ENCODE measurements around the gene MAML3. TPM values are rescaled to one million over a fixed set of nuclear protein-coding genes. Genes with fewer than 3 reads are reported as not detected.

The MAML3 gene
- total and polyA plus RNA-seq, 9 donors: 11.1 to 23.8 (median 14.9) TPM

DNA sequence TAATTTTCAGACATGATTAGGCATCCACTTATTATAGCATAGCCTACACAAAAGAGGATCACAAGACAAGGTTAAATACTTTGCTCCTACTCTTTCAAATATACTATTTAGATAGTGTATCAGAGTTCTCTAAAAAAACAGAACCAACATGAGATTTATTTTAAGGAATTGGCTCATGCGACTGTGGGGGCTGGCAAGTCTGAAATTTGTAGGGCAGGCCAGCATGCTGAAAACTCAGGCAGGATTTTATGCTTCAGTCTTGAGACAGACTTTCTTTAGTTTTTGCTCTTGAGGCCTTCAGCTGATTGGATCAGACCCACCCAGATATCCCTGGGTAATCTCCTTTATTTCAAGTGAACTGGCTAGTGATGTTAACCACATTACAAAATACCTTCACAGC is 169.5 kb downstream of the MAML3 start:
- no peak overlapping the region for H3K4me3 ChIP-seq
- TF ChIP-seq EP300 (IDR thresholded peaks at IDR 0.05) (no peak), POLR2A (IDR thresholded peaks at IDR 0.05) (no peak)
- TF ChIP-seq, protein P1, sequence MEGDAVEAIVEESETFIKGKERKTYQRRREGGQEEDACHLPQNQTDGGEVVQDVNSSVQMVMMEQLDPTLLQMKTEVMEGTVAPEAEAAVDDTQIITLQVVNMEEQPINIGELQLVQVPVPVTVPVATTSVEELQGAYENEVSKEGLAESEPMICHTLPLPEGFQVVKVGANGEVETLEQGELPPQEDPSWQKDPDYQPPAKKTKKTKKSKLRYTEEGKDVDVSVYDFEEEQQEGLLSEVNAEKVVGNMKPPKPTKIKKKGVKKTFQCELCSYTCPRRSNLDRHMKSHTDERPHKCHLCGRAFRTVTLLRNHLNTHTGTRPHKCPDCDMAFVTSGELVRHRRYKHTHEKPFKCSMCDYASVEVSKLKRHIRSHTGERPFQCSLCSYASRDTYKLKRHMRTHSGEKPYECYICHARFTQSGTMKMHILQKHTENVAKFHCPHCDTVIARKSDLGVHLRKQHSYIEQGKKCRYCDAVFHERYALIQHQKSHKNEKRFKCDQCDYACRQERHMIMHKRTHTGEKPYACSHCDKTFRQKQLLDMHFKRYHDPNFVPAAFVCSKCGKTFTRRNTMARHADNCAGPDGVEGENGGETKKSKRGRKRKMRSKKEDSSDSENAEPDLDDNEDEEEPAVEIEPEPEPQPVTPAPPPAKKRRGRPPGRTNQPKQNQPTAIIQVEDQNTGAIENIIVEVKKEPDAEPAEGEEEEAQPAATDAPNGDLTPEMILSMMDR (IDR thresholded peaks at IDR 0.05): no peak
- WGBS, 3 donors: 41 to 58% (median 54%) methylated on average over 1 of the region's 1 CpG
- peak overlapping the region in 1 of 2 donors; percentile 21 for H3K27ac ChIP-seq
- H3K36me3 ChIP-seq: no peaks in the 10 kb centered on the region
- H3K4me1 ChIP-seq (ENCODE audit: insufficient read depth): peaks cover 18% of the 10 kb centered on the region
- intact Hi-C loops (cut with DNase I): no loop called here
- DNase-seq: no peak
- H3K27me3 ChIP-seq: no peaks in the 10 kb centered on the region
- no peaks in the 10 kb centered on the region for H3K9me3 ChIP-seq

DNA sequence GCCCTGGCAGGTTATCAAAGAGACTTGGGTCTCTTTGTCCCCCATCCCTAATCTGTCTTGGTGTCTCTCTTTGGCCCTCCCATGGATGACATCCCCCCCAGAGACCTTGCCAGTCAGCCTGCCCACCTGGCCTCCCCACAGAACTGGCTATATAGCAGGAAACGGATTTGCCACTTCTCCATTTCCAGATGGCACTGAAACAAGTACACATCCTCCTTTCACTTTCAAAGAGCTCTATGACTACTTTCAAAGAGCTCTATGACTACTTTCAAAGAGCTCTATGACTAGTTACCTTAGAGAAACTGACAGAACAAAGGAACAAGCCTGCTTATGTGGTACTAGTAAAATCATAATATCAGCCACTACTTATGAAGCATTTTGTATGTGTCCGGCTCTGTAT is 175.3 kb downstream of the MAML3 start:
- WGBS, 3 donors: 84 to 92% (median 92%) methylated on average over 2 of the region's 2 CpGs
- intact Hi-C loops (cut with DNase I): loop anchor here in 1 of 4 donors (10.0 kb wide), 1 partner anchor 176 kb away; the partner anchor contains the start of gene MAML3
- H3K27ac ChIP-seq: no peak overlapping the region
- H3K4me3 ChIP-seq: no peak overlapping the region
- H3K4me1 ChIP-seq (ENCODE audit: insufficient read depth): peaks cover 17% of the 10 kb centered on the region
- H3K36me3 ChIP-seq: no peaks in the 10 kb centered on the region
- H3K9me3 ChIP-seq: no peaks in the 10 kb centered on the region
- TF ChIP-seq, protein P1 (IDR thresholded peaks at IDR 0.05): no peak
- DNase-seq: no peak
- no peaks in the 10 kb centered on the region for H3K27me3 ChIP-seq

DNA sequence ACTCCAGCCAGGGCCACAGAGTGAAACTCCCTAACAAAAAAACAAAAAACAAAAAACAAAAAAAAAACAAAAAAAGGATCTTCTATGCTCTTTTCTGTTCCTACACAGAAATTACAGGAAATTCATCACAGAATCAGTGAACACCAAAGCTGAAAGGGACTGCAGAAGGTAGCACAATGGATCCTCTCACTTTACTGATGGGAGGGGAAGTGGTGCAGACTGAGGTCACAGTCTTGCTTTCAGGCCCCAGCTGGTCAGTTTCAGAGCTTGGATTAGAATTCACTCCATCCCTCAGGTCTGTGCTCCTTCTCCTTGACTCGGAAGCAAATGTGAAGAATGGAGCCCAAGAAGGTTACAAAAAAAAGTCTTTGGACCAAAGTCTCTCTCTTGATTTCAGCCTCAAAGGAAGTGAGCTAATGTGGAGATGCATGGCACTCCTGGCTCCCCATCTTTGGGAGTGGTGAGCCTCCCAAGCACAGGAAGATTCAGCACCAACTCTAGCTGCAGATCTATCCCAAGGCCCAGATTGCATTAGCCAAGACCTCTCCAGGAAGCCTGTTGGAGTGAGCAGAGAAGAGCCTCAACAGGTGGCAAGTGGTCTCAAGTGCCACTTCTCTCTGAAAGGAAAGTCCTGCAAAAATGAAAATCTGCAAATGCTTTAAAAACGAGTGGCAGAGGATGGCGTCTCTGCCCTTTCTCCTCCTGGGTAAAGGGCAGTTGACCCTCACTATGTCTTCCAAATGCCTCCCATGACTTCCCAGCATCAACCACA is 176.0 kb downstream of the MAML3 start:
- WGBS, 3 donors: 80 to 94% (median 90%) methylated on average over 3 of the region's 3 CpGs
- H3K4me3 ChIP-seq: no peak overlapping the region
- no peak for DNase-seq
- no peaks in the 10 kb centered on the region for H3K36me3 ChIP-seq
- intact Hi-C loops (cut with DNase I): loop anchor here in 1 of 4 donors (10.0 kb wide), 1 partner anchor 177 kb away; the partner anchor contains the start of gene MAML3
- no peak for TF ChIP-seq EP300 (IDR thresholded peaks at IDR 0.05)
- TF ChIP-seq POLR2A (IDR thresholded peaks at IDR 0.05): no peak
- TF ChIP-seq, protein P1 (IDR thresholded peaks at IDR 0.05): no peak
- no peaks in the 10 kb centered on the region for H3K27me3 ChIP-seq
- no peaks in the 10 kb centered on the region for H3K9me3 ChIP-seq
- no peak overlapping the region for H3K27ac ChIP-seq
- peaks cover 17% of the 10 kb centered on the region for H3K4me1 ChIP-seq (ENCODE audit: insufficient read depth)

DNA sequence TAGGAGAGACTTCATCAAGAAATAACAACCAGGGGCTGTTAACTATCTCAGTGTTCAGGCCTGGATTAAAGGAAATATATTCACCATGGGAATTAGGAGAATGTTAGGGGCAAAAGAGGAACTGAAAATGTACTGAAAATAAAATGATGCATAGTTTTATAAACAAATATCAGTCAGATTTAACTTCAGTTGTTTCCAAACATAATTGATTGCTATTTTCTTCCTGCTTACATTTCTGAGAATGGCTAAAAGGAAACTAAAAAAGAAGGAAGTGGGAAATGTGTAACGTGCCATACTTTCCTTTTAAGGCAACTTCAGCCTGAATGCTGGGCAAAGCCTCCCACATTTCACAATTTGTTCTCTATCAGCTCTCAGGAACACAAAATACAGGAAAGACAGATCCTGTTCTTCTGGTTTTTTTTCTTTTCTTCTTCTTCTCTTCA is 178.1 kb downstream of the MAML3 start:
- intact Hi-C loops (cut with DNase I): loop anchor here in 1 of 4 donors (10.0 kb wide), 1 partner anchor 179 kb away; the partner anchor contains the start of gene MAML3
- peaks cover 17% of the 10 kb centered on the region for H3K4me1 ChIP-seq (ENCODE audit: insufficient read depth)
- WGBS, 3 donors: 0 to 1% (median 0%) methylated on average over 1 of the region's 1 CpG

More for the DNA sequence above, 178.1 kb downstream of the MAML3 start:
- DNase-seq: peak in 2 of 5 donors; percentile 30 to 59
- Histone ChIP-seq H3K9me3 (no peaks in the 10 kb centered on the region), H3K27ac (peak overlapping the region in 1 of 2 donors; percentile 75), H3K27me3 (no peaks in the 10 kb centered on the region), H3K4me3 (no peak overlapping the region), H3K36me3 (no peaks in the 10 kb centered on the region)
- TF ChIP-seq EP300 (IDR thresholded peaks at IDR 0.05) (no peak), POLR2A (IDR thresholded peaks at IDR 0.05) (no peak)
- TF ChIP-seq, protein P1 (IDR thresholded peaks at IDR 0.05): no peak
